ENCODE results near the gene ZNF337.
A peak's percentile ranks its signal among the peaks of the same experiment; 100 is the strongest.

The ZNF337 gene

GRCh38 chr20:25683050-25683449 is 13.6 kb downstream of the ZNF337 start:
- CTCF ChIA-PET: no interaction called here
- no peak for DNase-seq (ENCODE audit: low spot score)
- no peak for TF ChIP-seq CTCF (conservative IDR thresholded peaks at IDR 0.05; ENCODE audit: low read depth)
- H3K27ac ChIP-seq: no peak overlapping the region
- POLR2A ChIA-PET (ENCODE audit: low non-redundant PET): no interaction called here

- CTCF ChIA-PET: no interaction called here
- POLR2A ChIA-PET (ENCODE audit: low non-redundant PET): no interaction called here
- peak; percentile 49 for DNase-seq (ENCODE audit: low spot score)
These were observed 20.4 kb downstream of the ZNF337 start for GRCh38 chr20:25676164-25676809.

GRCh38 chr20:25675161-25675560 is 21.5 kb downstream of the ZNF337 start:
- DNase-seq (ENCODE audit: low spot score): no peak
- TF ChIP-seq CTCF (conservative IDR thresholded peaks at IDR 0.05; ENCODE audit: low read depth): no peak
- no peak overlapping the region for H3K27ac ChIP-seq
- ChIA-PET POLR2A (ENCODE audit: low non-redundant PET) (no interaction called here), CTCF (no interaction called here)

More at GRCh38 chr20:25676164-25676809, 20.4 kb downstream of the ZNF337 start:
- TF ChIP-seq CTCF (conservative IDR thresholded peaks at IDR 0.05; ENCODE audit: low read depth): no peak
- H3K27ac ChIP-seq: no peak overlapping the region

GRCh38 chr20:25672659-25673235 is 23.9 kb downstream of the ZNF337 start:
- no peak for DNase-seq (ENCODE audit: low spot score)
- POLR2A ChIA-PET (ENCODE audit: low non-redundant PET): no interaction called here
- CTCF ChIA-PET: no interaction called here
- H3K27ac ChIP-seq: no peak overlapping the region
- no peak for TF ChIP-seq CTCF (conservative IDR thresholded peaks at IDR 0.05; ENCODE audit: low read depth)

GRCh38 chr20:25669826-25670422 is 26.7 kb downstream of the ZNF337 start:
- no peak for TF ChIP-seq CTCF (conservative IDR thresholded peaks at IDR 0.05; ENCODE audit: low read depth)
- DNase-seq (ENCODE audit: low spot score): peak; percentile 70
- ChIA-PET POLR2A (ENCODE audit: low non-redundant PET) (no interaction called here), CTCF (no interaction called here)
- H3K27ac ChIP-seq: peak overlapping the region; percentile 74

- DNase-seq (ENCODE audit: low spot score): no peak
- ChIA-PET POLR2A (ENCODE audit: low non-redundant PET) (no interaction called here), CTCF (no interaction called here)
- H3K27ac ChIP-seq: no peak overlapping the region
- no peak for TF ChIP-seq CTCF (conservative IDR thresholded peaks at IDR 0.05; ENCODE audit: low read depth)
These were observed 28.2 kb downstream of the ZNF337 start for GRCh38 chr20:25668446-25668845.
